Body of pancreas (tissue), 4 donors: Measurements from ENCODE around the gene BMAL1. TPM values are rescaled to one million over a fixed set of nuclear protein-coding genes. Genes with fewer than 3 reads are reported as not detected.

Experiments used
- ATAC-seq: fragments of 150-250 bp; one replicate; pipeline ENCODE4 v1.9.1; 2016
- DNase-seq, 4 donors: peaks; one replicate each; pipeline ENCODE4 v3.0.0-alpha.2; 2019
- H3K27ac ChIP-seq, 4 donors: fragments of 200-600 bp; sonication (generic); 1 replicate in 3 of 4; 2 replicates in 1 of 4; pipeline versions ENCODE4 v1.5.1 to v1.6.1; 2016 to 2019; ENCODE audit warnings: mild to moderate bottlenecking in 1 of 4, mixed read lengths in 1 of 4, moderate library complexity in 1 of 4
- H3K27me3 ChIP-seq, 2 donors: fragments of 200-600 bp; sonication (generic); one replicate each; pipeline ENCODE4 v1.6.0; 2016; ENCODE audit warnings: mild to moderate bottlenecking in 1 of 2
- H3K36me3 ChIP-seq, 2 donors: fragments of 200-600 bp; sonication (generic); replicated peaks in 1 of 2; 2 replicates each; pipeline ENCODE4 v1.5.1; 2016; ENCODE audit warnings: low read depth in 2 of 2; ENCODE audit not compliant: insufficient read depth in 1 of 2
- H3K4me1 ChIP-seq: fragments of 200-600 bp; sonication (generic); one replicate; pipeline ENCODE4 v1.6.0; 2016
- H3K4me3 ChIP-seq, 2 donors: fragments of 200-600 bp; sonication (generic); 1 replicate in 1 of 2; 2 replicates in 1 of 2; pipeline ENCODE4 v1.5.1; 2016 to 2019
- H3K9me3 ChIP-seq, 3 donors: fragments of 200-600 bp; sonication (generic); 1 replicate in 2 of 3; 2 replicates in 1 of 3; pipeline ENCODE4 v1.5.1; 2016
- POLR2A ChIP-seq, 3 donors: fragments of 450-650 bp; IDR thresholded peaks; one replicate each; pipeline ENCODE4 v1.6.1; 2016; ENCODE audit warnings: antibody characterized with exemption in 3 of 3, mild to moderate bottlenecking in 2 of 3
- WGBS, 2 donors: methylation state at CpG; one replicate each; pipeline ENCODE4 v1.1.5; 2017; 5-methylcytosine and 5-hydroxymethylcytosine counted together
- intact Hi-C: fragments of 100-400 bp; cut with DNase I; formaldehyde crosslinking; loops from one replicate; pipeline ENCODE4 v1.15.1; 2023
- total RNA-seq, 2 donors: library from RNA; depleted of rRNA; stranded (reverse); fragments of >200 nt; gene quantifications; one replicate each; pipeline ENCODE4 v1.1.0, GENCODE V29; 2016
- TF ChIP-seq, protein P1 (sequence below), 7 experiments: fragments of 450-650 bp in 4 of 7; fragments of 200-600 bp in 3 of 7; sonication (generic) in 3 of 7; IDR thresholded peaks; one replicate each; pipeline ENCODE4 v1.5.1; 2016 to 2019; ENCODE audit warnings: antibody characterized with exemption in 7 of 7

Gene BMAL1
- total RNA-seq, 2 donors from 2014 or later = 19.5 to 35.3 TPM

DNA sequence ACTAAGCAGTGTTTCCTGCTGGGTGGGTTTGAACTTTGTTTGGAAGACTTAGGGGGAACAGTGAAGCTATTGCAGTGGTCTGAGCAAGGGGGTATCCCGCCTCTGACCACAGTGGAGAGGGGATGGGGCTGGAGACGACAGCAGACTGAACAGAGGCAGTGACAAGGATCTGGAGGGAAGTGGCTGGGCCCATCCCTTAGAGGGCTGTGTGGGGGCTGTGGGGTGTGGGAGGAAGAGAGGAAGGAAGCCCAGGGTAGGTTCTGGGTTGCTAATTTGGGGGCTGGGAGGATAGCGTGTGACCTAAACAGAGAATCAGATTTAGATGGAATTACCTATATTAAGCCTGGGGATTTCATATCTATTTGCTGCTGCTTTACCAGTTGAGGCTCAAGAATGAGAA lies 70.7 kb downstream of the BMAL1 start:
- DNase-seq = no peak
- no peak for TF ChIP-seq POLR2A (IDR thresholded peaks at IDR 0.05)
- no peaks in the 10 kb centered on the region for H3K9me3 ChIP-seq
- H3K27me3 ChIP-seq = no peaks in the 10 kb centered on the region
- H3K4me3 ChIP-seq = no peak overlapping the region
- H3K27ac ChIP-seq = no peak overlapping the region
- peaks cover 0 to 4% of the 10 kb centered on the region in 2 donors for H3K36me3 ChIP-seq
- H3K4me1 ChIP-seq = no peaks in the 10 kb centered on the region
- 79 to 95% methylated on average over 3 of the region's 3 CpGs for WGBS, 2 donors
- no peak for ATAC-seq
- intact Hi-C loops = loop anchor here (5.0 to 10.0 kb wide), 2 partner anchors 136 to 384 kb away; no protein-coding TSS in a partner anchor

DNA sequence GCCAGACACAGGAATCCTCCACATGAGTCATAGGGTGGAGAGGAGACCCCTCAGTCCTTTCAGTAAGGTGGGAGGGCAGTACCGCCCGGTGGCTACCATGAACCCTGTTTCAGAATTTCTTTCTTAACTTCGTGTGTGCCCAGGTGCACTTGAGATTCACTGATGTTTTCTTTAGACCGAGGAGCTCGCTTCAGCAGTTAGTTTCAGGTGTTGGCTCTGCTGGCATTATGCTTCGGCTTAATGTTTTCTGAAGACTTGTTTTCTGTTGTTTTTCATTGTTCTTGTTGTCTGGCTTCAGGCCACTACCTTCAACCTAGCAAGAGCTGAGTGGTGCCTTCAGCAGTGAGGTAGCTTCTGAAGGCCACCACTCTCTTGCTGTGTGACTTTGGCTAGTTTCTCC lies 71.5 kb downstream of the BMAL1 start:
- H3K27me3 ChIP-seq = no peaks in the 10 kb centered on the region
- intact Hi-C loops = loop anchor here (5.0 to 10.0 kb wide), 2 partner anchors 137 to 384 kb away; no protein-coding TSS in a partner anchor
- DNase-seq (no peak), ATAC-seq (no peak)
- no peaks in the 10 kb centered on the region for H3K4me1 ChIP-seq
- no peak overlapping the region for H3K4me3 ChIP-seq
- no peak overlapping the region for H3K27ac ChIP-seq
- no peaks in the 10 kb centered on the region for H3K9me3 ChIP-seq
- TF ChIP-seq, protein P1, sequence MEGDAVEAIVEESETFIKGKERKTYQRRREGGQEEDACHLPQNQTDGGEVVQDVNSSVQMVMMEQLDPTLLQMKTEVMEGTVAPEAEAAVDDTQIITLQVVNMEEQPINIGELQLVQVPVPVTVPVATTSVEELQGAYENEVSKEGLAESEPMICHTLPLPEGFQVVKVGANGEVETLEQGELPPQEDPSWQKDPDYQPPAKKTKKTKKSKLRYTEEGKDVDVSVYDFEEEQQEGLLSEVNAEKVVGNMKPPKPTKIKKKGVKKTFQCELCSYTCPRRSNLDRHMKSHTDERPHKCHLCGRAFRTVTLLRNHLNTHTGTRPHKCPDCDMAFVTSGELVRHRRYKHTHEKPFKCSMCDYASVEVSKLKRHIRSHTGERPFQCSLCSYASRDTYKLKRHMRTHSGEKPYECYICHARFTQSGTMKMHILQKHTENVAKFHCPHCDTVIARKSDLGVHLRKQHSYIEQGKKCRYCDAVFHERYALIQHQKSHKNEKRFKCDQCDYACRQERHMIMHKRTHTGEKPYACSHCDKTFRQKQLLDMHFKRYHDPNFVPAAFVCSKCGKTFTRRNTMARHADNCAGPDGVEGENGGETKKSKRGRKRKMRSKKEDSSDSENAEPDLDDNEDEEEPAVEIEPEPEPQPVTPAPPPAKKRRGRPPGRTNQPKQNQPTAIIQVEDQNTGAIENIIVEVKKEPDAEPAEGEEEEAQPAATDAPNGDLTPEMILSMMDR (IDR thresholded peaks at IDR 0.05) = no peak
- TF ChIP-seq POLR2A (IDR thresholded peaks at IDR 0.05) = no peak
- peaks cover 0 to 4% of the 10 kb centered on the region in 2 donors for H3K36me3 ChIP-seq
- 86 to 95% methylated on average over 6 of the region's 6 CpGs for WGBS, 2 donors

DNA sequence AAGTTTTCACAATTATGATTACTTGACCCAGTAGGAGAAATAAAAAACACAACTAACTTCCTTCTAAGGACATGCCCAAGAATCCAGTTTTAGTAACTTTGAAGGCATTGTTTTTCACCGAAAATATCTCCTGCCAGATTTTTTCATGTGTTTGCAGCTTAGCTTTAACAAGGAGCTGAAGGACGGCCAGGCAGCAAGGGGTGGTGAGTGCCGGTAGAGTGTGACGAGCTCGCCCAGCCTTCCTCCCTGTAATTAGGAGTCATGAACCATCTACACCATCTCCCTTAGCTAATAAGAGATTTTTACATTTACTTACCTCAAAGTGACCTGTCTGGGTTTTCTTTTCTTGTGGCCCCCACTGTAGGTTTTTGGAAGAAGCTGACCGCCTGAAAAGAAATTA lies 72.0 kb downstream of the BMAL1 start:
- Histone ChIP-seq H3K36me3 (peaks cover 0 to 4% of the 10 kb centered on the region in 2 donors), H3K4me3 (no peak overlapping the region), H3K27me3 (no peaks in the 10 kb centered on the region), H3K9me3 (no peaks in the 10 kb centered on the region), H3K27ac (no peak overlapping the region), H3K4me1 (no peaks in the 10 kb centered on the region)
- intact Hi-C loops = loop anchor here (5.0 to 10.0 kb wide), 2 partner anchors 137 to 385 kb away; no protein-coding TSS in a partner anchor
- DNase-seq (no peak), ATAC-seq (no peak)
- WGBS, 2 donors = 91 to 94% methylated on average over 6 of the region's 6 CpGs
- TF ChIP-seq, protein P1 (IDR thresholded peaks at IDR 0.05) = no peak
- TF ChIP-seq POLR2A (IDR thresholded peaks at IDR 0.05) = no peak

DNA sequence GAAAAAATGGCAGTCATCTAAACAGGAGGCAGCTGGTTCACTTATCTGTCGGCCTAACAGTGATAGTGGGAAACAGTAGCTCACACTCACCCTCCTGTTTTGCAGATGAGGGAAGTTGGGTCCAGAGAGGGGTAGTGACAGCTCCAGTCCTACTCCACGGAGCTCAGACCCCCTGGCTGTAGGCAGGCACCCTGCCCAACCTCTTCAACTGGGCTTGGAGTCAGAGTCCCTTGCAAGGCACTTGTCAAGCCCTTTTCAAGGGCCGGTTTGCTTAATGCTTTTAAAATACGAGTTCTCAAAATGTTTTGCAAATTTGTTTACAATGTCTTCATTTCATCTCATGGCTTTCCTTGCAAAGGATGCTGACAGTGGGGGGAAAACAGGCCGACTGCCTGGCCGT lies 75.1 kb downstream of the BMAL1 start:
- Histone ChIP-seq H3K36me3 (peaks cover 0 to 15% of the 10 kb centered on the region in 2 donors), H3K27me3 (no peaks in the 10 kb centered on the region), H3K4me1 (no peaks in the 10 kb centered on the region), H3K9me3 (no peaks in the 10 kb centered on the region), H3K4me3 (no peak overlapping the region), H3K27ac (no peak overlapping the region)
- intact Hi-C loops = no loop called here
- TF ChIP-seq POLR2A (IDR thresholded peaks at IDR 0.05) = no peak
- TF ChIP-seq, protein P1 (IDR thresholded peaks at IDR 0.05) = no peak
- ATAC-seq (no peak), DNase-seq (no peak)
- WGBS, 2 donors = 77 to 85% methylated on average over 6 of the region's 6 CpGs

DNA sequence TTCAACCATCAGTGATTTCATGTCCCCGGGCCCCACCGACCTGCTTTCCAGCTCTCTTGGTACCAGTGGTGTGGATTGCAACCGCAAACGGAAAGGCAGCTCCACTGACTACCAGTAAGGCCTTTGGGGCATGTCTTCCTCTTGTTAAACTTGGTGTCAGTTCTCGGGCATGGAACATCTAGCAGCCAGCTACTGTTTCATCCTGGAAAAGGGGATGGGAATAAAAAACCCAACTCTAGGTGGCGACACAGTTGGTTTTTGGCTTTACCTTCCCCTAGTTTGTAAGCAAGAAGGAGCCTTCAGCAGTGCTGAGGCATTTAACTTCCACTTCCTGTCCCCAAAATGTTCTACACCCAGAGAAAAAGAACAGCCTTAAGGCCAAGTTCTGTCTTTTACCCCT lies 76.7 kb downstream of the BMAL1 start:
- DNase-seq = no peak
- ATAC-seq = no peak
- no peak overlapping the region for H3K4me3 ChIP-seq
- TF ChIP-seq POLR2A (IDR thresholded peaks at IDR 0.05) = no peak
- TF ChIP-seq, protein P1 (IDR thresholded peaks at IDR 0.05) = peak in 3 of 7 experiments; percentile 5 to 21 (median 17)
- H3K27ac ChIP-seq = no peak overlapping the region
- H3K9me3 ChIP-seq = no peaks in the 10 kb centered on the region
- 80 to 93% methylated on average over 6 of the region's 6 CpGs for WGBS, 2 donors
- H3K27me3 ChIP-seq = no peaks in the 10 kb centered on the region
- intact Hi-C loops = no loop called here
- no peaks in the 10 kb centered on the region for H3K4me1 ChIP-seq
- peaks cover 0 to 20% of the 10 kb centered on the region in 2 donors for H3K36me3 ChIP-seq
